ENCODE measurements around the gene MAPKAP1.

MAPKAP1 gene

DNA sequence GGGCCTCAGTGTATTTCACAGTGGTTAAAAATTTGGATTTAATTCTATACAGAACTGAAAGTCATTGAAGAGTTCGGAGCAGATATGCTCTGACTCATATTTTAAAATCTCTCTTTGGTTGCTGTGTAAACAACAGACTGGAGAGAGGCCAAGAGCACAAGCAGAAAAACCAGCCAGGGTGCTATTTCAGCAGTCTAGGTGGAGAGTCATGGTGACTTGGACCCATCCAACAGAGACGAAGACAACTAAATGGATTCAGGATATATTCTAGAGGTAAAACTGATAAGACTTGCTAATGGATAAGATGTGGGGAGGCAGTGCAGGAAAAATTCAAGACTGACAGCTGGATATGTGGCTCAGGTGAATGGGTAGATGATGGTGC lies 168.9 kb downstream of the MAPKAP1 start:
- no peak for DNase-seq (ENCODE audit: extremely low spot score)
- ChIA-PET POLR2A (no interaction called here), CTCF (no interaction called here)
- TF ChIP-seq ELF4 (IDR thresholded peaks at IDR 0.05) (no peak), FOXA1 (IDR thresholded peaks at IDR 0.05) (no peak), TARDBP (IDR thresholded peaks at IDR 0.05) (no peak), CTBP1 (IDR thresholded peaks at IDR 0.05; ENCODE audit: borderline replicate concordance) (no peak), HDGF (IDR thresholded peaks at IDR 0.05; ENCODE audit: borderline replicate concordance) (no peak), FOXM1 (IDR thresholded peaks at IDR 0.05; ENCODE audit: borderline replicate concordance) (no peak), ARNT (IDR thresholded peaks at IDR 0.05) (no peak), BHLHE40 (IDR thresholded peaks at IDR 0.05; ENCODE audit: borderline replicate concordance) (no peak), NFRKB (IDR thresholded peaks at IDR 0.05) (no peak), ZNF384 (IDR thresholded peaks at IDR 0.05) (no peak), SUZ12 (IDR thresholded peaks at IDR 0.05) (no peak)

DNA sequence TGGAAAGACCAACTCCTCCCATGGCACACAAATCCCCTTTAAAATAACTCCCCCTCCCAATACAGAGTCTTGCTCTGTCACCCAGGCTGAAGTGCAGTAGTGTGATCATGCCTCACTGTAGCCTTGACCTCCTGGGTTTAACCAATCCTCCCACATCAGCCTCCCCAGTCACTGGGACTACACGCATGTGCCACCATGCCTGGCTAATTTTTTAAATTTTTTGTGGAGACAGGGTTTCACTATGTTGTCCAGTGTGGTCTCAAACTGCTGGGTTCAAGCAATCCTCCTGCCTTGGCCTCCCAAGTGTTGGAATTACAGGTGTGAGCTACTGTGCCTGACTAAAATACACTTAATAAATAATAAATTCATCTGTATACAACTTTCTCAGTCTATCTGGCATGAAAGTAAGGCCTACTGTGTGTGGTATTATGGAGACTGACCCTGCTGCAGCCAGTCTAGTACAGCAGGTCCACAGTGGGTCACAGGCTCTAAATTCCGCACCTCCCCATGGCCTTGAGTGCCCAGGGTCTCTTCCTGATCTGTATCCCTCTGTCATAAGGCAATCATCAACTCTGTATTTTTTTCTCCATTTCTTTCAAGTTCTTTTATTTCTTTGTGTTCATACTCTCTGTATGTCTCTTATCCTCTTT lies 169.4 kb downstream of the MAPKAP1 start:
- TF ChIP-seq FOXA1 (IDR thresholded peaks at IDR 0.05) (no peak), ZNF384 (IDR thresholded peaks at IDR 0.05) (no peak), SP1 (IDR thresholded peaks at IDR 0.05) (no peak), BHLHE40 (IDR thresholded peaks at IDR 0.05; ENCODE audit: borderline replicate concordance) (no peak)
- POLR2A ChIA-PET: no interaction called here
- CTCF ChIA-PET: no interaction called here
- no peak for DNase-seq (ENCODE audit: extremely low spot score)

- POLR2A ChIA-PET: no interaction called here
- CTCF ChIA-PET: interaction anchor here (0.6 to 1.4 kb wide), 3 partner anchors 22 to 129 kb away, joined by 3 read pairs; no protein-coding TSS in a partner anchor
- TF ChIP-seq TARDBP (IDR thresholded peaks at IDR 0.05) (no peak), ARNT (IDR thresholded peaks at IDR 0.05) (no peak), ELF4 (IDR thresholded peaks at IDR 0.05) (no peak), CTBP1 (IDR thresholded peaks at IDR 0.05; ENCODE audit: borderline replicate concordance) (no peak), FOXM1 (IDR thresholded peaks at IDR 0.05; ENCODE audit: borderline replicate concordance) (no peak), LEF1 (IDR thresholded peaks at IDR 0.05; ENCODE audit: borderline replicate concordance) (no peak), HDGF (IDR thresholded peaks at IDR 0.05; ENCODE audit: borderline replicate concordance) (no peak), BHLHE40 (IDR thresholded peaks at IDR 0.05; ENCODE audit: borderline replicate concordance) (no peak), ZNF384 (IDR thresholded peaks at IDR 0.05) (no peak), FOXK2 (IDR thresholded peaks at IDR 0.05) (no peak), SP1 (IDR thresholded peaks at IDR 0.05) (no peak), FOXA1 (IDR thresholded peaks at IDR 0.05) (no peak), SUZ12 (IDR thresholded peaks at IDR 0.05) (no peak), NFRKB (IDR thresholded peaks at IDR 0.05) (no peak)
- TF ChIP-seq, protein P1, sequence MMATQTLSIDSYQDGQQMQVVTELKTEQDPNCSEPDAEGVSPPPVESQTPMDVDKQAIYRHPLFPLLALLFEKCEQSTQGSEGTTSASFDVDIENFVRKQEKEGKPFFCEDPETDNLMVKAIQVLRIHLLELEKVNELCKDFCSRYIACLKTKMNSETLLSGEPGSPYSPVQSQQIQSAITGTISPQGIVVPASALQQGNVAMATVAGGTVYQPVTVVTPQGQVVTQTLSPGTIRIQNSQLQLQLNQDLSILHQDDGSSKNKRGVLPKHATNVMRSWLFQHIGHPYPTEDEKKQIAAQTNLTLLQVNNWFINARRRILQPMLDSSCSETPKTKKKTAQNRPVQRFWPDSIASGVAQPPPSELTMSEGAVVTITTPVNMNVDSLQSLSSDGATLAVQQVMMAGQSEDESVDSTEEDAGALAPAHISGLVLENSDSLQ (IDR thresholded peaks at IDR 0.05): no peak
- DNase-seq (ENCODE audit: extremely low spot score): no peak
Observed at GRCh38 chr9:125536776-125537175, 170.2 kb downstream of the MAPKAP1 start.

DNA sequence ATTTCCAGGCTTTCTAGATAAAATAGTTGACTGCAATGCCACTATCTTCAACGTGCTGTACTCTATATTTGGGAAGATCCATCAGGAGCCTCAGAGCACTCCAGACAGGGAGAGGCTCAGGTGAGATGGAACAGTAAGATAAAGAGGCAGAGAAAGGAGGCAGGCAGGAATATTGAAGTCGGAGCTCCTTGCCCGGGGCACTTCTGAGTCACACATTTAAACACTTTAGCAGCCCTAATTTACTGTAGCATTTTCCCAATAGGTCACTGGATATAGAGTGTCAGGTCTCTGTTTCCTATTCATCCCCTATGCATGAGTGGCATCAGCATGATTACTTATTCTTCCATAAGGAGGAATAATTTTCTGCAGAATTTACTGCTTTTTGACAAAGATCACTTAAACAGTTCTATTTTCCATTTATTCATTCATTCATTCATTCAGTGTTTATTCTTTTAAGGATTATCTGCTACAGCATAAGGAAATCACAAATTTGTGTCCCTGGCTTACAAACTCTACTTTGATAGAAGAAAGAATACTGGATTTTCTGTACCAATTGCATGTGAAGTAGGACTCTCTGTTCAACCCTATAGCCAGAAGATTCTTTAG lies 170.7 kb downstream of the MAPKAP1 start:
- ChIA-PET POLR2A (no interaction called here), CTCF (interaction anchor here (0.6 to 1.4 kb wide), 3 partner anchors 22 to 129 kb away, joined by 3 read pairs; no protein-coding TSS in a partner anchor)
- no peak for TF ChIP-seq ZNF384 (IDR thresholded peaks at IDR 0.05)
- no peak for TF ChIP-seq FOXK2 (IDR thresholded peaks at IDR 0.05)
- no peak for TF ChIP-seq CTBP1 (IDR thresholded peaks at IDR 0.05; ENCODE audit: borderline replicate concordance)
- no peak for TF ChIP-seq LEF1 (IDR thresholded peaks at IDR 0.05; ENCODE audit: borderline replicate concordance)
- no peak for TF ChIP-seq BHLHE40 (IDR thresholded peaks at IDR 0.05; ENCODE audit: borderline replicate concordance)
- TF ChIP-seq HDGF (IDR thresholded peaks at IDR 0.05; ENCODE audit: borderline replicate concordance): no peak
- TF ChIP-seq SUZ12 (IDR thresholded peaks at IDR 0.05): no peak
- TF ChIP-seq, protein P1 (IDR thresholded peaks at IDR 0.05): no peak
- TF ChIP-seq L3MBTL2 (conservative IDR thresholded peaks at IDR 0.05): no peak
- TF ChIP-seq SP1 (IDR thresholded peaks at IDR 0.05): no peak
- no peak for DNase-seq (ENCODE audit: extremely low spot score)

DNA sequence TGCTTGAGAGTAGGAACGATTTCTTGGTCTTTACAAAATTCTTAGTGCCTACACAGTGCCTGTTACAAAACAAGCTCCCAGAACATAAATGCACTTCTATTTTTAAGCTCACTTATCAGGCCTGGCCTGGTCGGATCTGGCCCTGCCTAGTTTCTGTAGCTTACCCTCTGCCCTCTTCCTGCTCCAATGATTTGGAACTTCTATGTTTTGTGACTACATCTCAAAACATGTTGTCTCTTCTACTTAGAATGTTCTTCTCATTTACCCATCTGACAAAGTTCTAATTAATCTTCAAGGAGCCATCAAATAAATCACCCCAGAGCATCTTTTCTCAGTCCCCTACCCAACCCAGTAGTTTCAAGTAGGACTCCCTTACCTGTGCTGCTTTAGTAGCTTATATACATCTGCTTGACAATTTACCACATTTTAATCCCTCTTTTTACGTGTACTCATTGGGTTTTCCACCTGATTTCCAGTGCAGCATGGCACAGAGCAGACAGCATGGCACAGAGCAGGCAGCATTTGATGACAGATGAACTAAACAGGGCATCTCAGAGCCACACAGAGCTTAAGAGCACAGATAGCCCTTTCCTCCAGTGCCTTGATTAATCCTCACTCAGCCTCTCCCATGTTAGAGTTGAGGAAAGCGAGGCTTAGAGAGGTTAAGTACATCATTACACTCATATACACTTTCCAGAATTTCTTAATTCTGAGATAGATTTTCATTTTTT lies 171.9 kb downstream of the MAPKAP1 start:
- no peak for DNase-seq (ENCODE audit: extremely low spot score)
- POLR2A ChIA-PET: no interaction called here
- CTCF ChIA-PET: interaction anchor here (1.0 to 1.4 kb wide), 2 partner anchors 24 to 128 kb away, joined by 3 read pairs; no protein-coding TSS in a partner anchor
- no peak for TF ChIP-seq CTBP1 (IDR thresholded peaks at IDR 0.05; ENCODE audit: borderline replicate concordance)
- no peak for TF ChIP-seq ZNF384 (IDR thresholded peaks at IDR 0.05)
- no peak for TF ChIP-seq LEF1 (IDR thresholded peaks at IDR 0.05; ENCODE audit: borderline replicate concordance)
- TF ChIP-seq BHLHE40 (IDR thresholded peaks at IDR 0.05; ENCODE audit: borderline replicate concordance): no peak
- no peak for TF ChIP-seq NFRKB (IDR thresholded peaks at IDR 0.05)
- no peak for TF ChIP-seq FOXK2 (IDR thresholded peaks at IDR 0.05)
- TF ChIP-seq ELF4 (IDR thresholded peaks at IDR 0.05): no peak
- TF ChIP-seq FOXA1 (IDR thresholded peaks at IDR 0.05): no peak
- TF ChIP-seq SP1 (IDR thresholded peaks at IDR 0.05): no peak
- no peak for TF ChIP-seq L3MBTL2 (conservative IDR thresholded peaks at IDR 0.05)
- TF ChIP-seq, protein P1 (IDR thresholded peaks at IDR 0.05): no peak
- no peak for TF ChIP-seq HDGF (IDR thresholded peaks at IDR 0.05; ENCODE audit: borderline replicate concordance)
- no peak for TF ChIP-seq ARNT (IDR thresholded peaks at IDR 0.05)
- TF ChIP-seq SUZ12 (IDR thresholded peaks at IDR 0.05): no peak
- no peak for TF ChIP-seq FOXM1 (IDR thresholded peaks at IDR 0.05; ENCODE audit: borderline replicate concordance)
- TF ChIP-seq TARDBP (IDR thresholded peaks at IDR 0.05): no peak

All from HEK293T (cell line).